BE2C (cell line): ENCODE measurements around the gene DCDC2.

Experiments used
- DNase-seq: peaks from one replicate; pipeline ENCODE4 v3.0.0-alpha.2; 2020
- H3K27me3 ChIP-seq: fragments of 250-450 bp; sonication (Bioruptor Pico); 2 replicates; pipeline ENCODE4 v1.5.1; 2020; ENCODE audit warnings: mild to moderate bottlenecking
- H3K36me3 ChIP-seq: fragments of 250-450 bp; sonication (Bioruptor Pico); 2 replicates; pipeline ENCODE4 v1.5.1; 2020; ENCODE audit warnings: mild to moderate bottlenecking
- H3K4me1 ChIP-seq: fragments of 250-450 bp; sonication (Bioruptor Pico); 2 replicates; pipeline ENCODE4 v1.5.1; 2020
- H3K4me3 ChIP-seq: 2 replicates; pipeline ENCODE4 v1.5.1; 2011; ENCODE audit warnings: low read depth, low read length
- H3K9me3 ChIP-seq: fragments of 250-450 bp; sonication (Bioruptor Pico); 2 replicates; pipeline ENCODE4 v1.5.1; 2020
- TF ChIP-seq, protein P1 (sequence below): IDR thresholded peaks from 2 replicates; pipeline ENCODE4 v1.5.1; 2012; ENCODE audit warnings: mild to moderate bottlenecking, low read depth, low read length

DCDC2 gene

DNA sequence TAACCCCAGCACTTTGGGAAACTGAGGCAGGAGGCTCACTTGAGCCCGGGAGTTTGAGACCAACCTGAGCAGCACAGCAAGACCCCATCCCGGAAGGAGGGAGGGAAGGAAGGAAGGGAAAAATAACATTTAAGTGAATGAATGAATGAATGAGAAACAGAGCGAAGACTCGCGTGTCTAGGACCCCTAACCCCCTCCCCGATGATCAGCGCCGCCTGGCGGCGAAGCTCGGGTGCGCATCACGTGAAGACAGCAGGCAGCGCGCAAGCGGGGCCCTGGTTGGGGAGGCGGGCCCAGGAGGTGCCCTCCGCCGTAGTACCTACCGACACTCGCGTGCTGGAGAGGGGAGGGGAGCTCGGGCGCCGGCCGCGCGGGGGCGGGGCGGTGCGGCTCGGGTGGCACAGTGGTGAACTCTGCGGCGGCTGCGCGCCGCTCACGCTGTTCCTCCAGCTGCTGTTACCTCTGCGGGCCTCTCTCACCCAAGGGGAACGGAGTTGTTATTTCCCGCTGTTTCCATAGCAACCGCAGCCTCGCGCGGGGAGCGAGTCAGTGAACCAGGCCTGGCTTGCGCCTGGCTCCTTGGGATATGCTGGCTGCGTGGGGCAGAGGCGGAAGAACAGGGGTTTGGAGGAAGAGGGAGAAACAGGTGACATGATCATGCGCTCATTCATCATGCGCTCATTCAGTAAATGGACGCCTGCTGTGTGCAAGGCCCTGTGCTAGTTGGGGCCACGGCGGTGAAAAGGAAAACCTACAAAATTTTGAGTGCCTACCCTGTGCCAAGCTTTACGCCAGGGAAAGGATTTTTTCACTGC lies 2.0 kb upstream of the DCDC2 start:
- peak overlapping the region; percentile 69 for H3K4me3 ChIP-seq

DNA sequence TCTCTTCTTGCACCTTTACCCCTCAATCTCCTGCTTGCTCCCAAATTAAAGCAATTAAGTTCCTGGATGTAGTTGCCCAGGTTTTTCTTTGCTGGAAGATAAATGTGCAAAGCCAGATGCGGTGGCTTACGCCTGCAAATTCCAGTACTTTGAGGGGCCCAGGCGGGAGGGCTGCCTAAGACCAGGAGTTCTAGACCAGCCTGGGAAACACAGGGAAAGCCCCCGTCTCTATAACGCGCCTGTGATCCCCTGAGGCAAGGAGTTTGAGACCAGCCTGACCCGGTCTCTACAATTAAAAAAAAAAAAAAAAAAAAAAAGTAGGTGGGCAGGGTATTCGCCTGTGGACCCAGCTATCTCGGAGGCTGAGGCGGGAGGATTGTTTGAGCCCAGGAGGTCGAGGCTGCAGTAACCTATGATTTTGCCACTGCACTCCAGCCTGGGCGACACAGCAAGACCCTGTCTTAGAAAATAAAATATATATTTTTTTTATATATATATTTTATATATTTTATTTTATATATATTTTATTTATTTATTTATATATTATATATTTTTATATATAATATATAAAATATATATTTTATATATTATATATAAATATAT lies 461 bp upstream of the DCDC2 start:
- Histone ChIP-seq H3K9me3 (0 out of 2 replicates have a peak, but pooled peaks cover 2% of the 10 kb centered on the region), H3K4me3 (no peak overlapping the region), H3K36me3 (no peaks in the 10 kb centered on the region), H3K4me1 (no peaks in the 10 kb centered on the region), H3K27me3 (no peaks in the 10 kb centered on the region)
- TF ChIP-seq, protein P1, sequence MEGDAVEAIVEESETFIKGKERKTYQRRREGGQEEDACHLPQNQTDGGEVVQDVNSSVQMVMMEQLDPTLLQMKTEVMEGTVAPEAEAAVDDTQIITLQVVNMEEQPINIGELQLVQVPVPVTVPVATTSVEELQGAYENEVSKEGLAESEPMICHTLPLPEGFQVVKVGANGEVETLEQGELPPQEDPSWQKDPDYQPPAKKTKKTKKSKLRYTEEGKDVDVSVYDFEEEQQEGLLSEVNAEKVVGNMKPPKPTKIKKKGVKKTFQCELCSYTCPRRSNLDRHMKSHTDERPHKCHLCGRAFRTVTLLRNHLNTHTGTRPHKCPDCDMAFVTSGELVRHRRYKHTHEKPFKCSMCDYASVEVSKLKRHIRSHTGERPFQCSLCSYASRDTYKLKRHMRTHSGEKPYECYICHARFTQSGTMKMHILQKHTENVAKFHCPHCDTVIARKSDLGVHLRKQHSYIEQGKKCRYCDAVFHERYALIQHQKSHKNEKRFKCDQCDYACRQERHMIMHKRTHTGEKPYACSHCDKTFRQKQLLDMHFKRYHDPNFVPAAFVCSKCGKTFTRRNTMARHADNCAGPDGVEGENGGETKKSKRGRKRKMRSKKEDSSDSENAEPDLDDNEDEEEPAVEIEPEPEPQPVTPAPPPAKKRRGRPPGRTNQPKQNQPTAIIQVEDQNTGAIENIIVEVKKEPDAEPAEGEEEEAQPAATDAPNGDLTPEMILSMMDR, result no peak
- no peak for DNase-seq

More for the DNA sequence above, 2.0 kb upstream of the DCDC2 start:
- TF ChIP-seq, protein P1, result peak; percentile 94
- H3K4me1 ChIP-seq, result no peaks in the 10 kb centered on the region
- peak; percentile 95 for DNase-seq
- 0 out of 2 replicates have a peak, but pooled peaks cover 2% of the 10 kb centered on the region for H3K9me3 ChIP-seq
- no peaks in the 10 kb centered on the region for H3K27me3 ChIP-seq
- H3K36me3 ChIP-seq, result no peaks in the 10 kb centered on the region

DNA sequence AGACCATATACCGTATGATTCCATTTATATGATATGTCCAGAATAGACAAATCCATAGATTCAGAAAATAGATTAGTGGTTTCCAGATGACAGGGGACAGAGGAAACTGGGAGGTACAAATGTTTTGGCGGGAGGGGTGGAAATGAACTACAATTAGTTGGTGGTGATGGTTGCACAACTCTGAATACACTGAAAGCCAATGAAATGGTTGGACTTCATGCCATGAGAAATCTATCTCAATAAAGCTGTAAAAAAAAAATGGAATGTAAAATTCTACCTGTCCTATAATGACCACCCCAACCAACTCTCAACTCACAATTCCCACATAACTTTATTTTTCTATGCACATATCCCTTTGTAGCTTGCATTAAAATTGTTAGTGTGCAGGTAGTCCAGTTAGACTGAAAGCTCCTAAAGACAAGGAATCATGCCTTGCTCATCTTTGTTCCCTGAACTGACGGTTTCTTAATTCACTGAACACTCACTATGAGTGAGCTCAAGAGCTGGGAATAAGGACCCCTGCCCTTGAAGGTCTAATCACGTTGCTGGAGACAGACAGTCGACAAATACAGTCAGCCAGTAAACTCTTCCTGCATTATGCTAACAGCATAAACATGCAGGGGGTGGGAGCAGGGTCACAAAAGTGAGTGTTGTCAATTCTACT lies 1.4 kb downstream of the DCDC2 start:
- TF ChIP-seq, protein P1, result no peak
- DNase-seq, result no peak
- Histone ChIP-seq H3K4me3 (no peak overlapping the region), H3K4me1 (no peaks in the 10 kb centered on the region), H3K36me3 (no peaks in the 10 kb centered on the region), H3K27me3 (no peaks in the 10 kb centered on the region), H3K9me3 (no peaks in the 10 kb centered on the region)

DNA sequence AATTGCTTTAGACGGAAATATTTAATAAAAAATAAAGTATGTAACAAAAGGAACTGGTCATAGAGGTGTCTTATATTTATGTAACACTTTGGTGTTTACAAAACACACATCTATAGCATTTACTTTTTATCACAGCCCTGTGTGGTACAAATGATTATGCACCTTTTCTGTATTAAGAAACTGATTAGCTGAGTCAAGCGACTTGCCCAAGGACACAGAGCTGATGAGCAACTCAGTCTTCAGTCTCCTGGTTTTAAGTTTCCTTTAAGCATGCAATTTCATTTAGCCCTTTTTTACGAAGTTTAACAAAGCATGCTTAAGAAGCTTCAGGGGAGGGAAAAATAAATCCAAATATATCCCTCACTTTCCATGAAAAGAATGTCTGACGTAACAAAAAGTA lies 2.5 kb downstream of the DCDC2 start:
- TF ChIP-seq, protein P1, result no peak
- H3K36me3 ChIP-seq, result no peaks in the 10 kb centered on the region
- no peaks in the 10 kb centered on the region for H3K4me1 ChIP-seq
- H3K4me3 ChIP-seq, result no peak overlapping the region
- H3K27me3 ChIP-seq, result no peaks in the 10 kb centered on the region
- no peak for DNase-seq
- no peaks in the 10 kb centered on the region for H3K9me3 ChIP-seq

DNA sequence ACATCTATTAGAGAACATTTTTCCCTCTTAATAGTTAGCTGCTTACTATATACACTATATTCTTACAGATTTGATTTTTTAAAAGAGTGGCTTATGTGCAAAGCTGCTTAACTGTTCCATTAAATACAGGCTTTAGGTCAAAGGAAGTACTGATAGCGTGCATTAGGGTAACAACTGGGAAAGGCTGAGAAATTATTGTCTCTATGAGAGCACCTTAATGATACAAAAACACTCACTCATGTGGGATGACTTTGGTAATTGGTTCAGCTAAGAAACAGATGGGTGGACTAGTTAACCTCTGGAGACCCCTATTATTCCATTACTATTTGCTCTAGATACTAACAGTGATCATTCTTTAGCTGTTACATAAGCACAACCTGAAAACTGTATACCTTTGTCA lies 4.0 kb downstream of the DCDC2 start:
- no peaks in the 10 kb centered on the region for H3K27me3 ChIP-seq
- TF ChIP-seq, protein P1, result no peak
- H3K4me3 ChIP-seq, result no peak overlapping the region
- H3K9me3 ChIP-seq, result no peaks in the 10 kb centered on the region
- H3K36me3 ChIP-seq, result no peaks in the 10 kb centered on the region
- no peak for DNase-seq
- H3K4me1 ChIP-seq, result no peaks in the 10 kb centered on the region

DNA sequence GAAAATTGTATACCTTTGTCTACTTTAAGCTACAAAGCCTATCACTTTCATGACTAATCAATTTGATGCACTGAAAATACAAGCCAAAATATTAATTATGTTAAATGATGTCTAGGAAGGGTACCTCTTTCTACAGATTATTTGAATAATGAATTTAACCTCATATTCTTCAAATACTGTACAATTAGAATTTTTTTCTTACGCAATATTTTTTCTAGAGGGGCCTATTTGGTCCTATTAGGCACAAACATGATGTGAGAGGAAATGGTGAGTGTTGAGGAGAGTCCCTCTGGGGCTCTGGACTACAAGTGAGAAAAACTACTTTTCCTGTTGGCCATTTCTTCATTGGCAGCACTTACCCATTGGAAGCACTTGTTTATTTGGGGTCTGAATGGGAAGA lies 5.4 kb downstream of the DCDC2 start:
- Histone ChIP-seq H3K27me3 (no peaks in the 10 kb centered on the region), H3K36me3 (no peaks in the 10 kb centered on the region), H3K9me3 (no peaks in the 10 kb centered on the region), H3K4me3 (no peak overlapping the region), H3K4me1 (no peaks in the 10 kb centered on the region)
- TF ChIP-seq, protein P1, result no peak
- DNase-seq, result no peak
